Stimulated activated CD4-positive, alpha-beta T cell treated with anti-CD3 and anti-CD28 coated beads, TNF-alpha, amount 100 ng/mL, for 24 hours (primary cell): Measurements from ENCODE around the gene RAB9A.

Source experiments
- DNase-seq, 3 experiments: peaks; one replicate each; pipeline ENCODE4 v3.0.0-alpha.2; 2020; ENCODE audit warnings: low read depth in 3 of 3

Gene RAB9A

GRCh38 chrX:13747836-13748235 is 58.9 kb downstream of the RAB9A start:
- DNase-seq, result no peak

GRCh38 chrX:13748486-13748885 is 59.6 kb downstream of the RAB9A start:
- DNase-seq, result no peak

- no peak for DNase-seq
Observed at GRCh38 chrX:13750204-13750603, 61.3 kb downstream of the RAB9A start.

GRCh38 chrX:13750812-13751211 is 61.9 kb downstream of the RAB9A start:
- DNase-seq, result no peak

GRCh38 chrX:13752141-13752540 is 63.2 kb downstream of the RAB9A start:
- no peak for DNase-seq

DNA sequence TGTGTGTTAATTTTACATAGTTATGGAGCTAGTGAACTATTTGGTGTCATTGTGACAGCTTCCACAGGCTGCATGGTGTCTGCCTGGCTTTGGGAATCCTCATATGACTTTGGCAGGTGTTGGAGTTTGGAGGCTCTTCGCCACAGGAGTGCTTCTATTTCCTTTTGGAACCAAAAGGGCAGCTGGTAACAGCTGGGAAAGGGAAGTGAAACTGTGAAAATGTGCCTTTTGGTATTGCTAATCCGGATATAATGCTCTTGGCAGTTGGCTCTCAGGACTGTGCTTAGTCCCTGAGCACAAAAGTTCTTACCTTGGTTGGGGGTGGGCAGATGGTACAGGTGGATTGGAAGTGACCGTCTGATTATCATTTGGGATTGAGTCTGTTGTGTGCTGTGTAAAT is 63.7 kb downstream of the RAB9A start:
- DNase-seq, result no peak

GRCh38 chrX:13754765-13755164 is 65.8 kb downstream of the RAB9A start:
- no peak for DNase-seq

- DNase-seq, result no peak
Observed at GRCh38 chrX:13755254-13755653, 66.3 kb downstream of the RAB9A start.

- no peak for DNase-seq
Observed at GRCh38 chrX:13756381-13756780, 67.5 kb downstream of the RAB9A start.

DNA sequence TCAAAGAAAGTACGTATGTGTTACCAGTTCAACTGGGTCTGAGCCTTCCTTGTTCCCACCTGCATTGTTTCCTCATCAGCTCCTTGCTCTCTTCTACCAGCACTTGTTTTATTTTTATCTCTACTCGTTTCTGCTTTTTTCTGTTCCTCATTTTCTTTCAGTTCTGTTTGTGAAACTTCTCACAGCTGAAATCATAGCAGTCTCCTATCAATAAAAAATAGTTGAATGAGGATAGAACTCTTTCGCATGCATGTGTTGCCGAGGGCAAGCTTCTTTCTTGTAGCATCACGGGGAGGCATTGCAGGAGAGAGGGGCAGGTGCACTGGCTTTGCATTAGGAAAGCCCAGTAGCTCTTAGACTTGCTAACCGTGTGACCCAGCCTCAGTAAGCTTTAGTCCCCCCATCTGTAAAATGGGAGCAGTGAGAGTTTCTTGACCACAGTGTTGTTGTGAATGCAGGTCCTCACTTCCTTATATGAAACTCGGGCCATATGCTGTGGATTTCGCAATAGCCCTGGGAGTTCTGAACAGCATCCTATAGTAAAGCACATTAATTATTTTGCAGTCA is 70.3 kb downstream of the RAB9A start:
- no peak for DNase-seq
